Activated CD4-positive, alpha-beta T cell treated with anti-CD3 and anti-CD28 coated beads for 24 hours (primary cell): ENCODE results near the gene XKR8.

Source experiments
- DNase-seq, 2 donors: peaks; one replicate each; pipeline ENCODE4 v3.0.0-alpha.2; 2020; ENCODE audit warnings: low read depth in 2 of 2

Gene XKR8

DNA sequence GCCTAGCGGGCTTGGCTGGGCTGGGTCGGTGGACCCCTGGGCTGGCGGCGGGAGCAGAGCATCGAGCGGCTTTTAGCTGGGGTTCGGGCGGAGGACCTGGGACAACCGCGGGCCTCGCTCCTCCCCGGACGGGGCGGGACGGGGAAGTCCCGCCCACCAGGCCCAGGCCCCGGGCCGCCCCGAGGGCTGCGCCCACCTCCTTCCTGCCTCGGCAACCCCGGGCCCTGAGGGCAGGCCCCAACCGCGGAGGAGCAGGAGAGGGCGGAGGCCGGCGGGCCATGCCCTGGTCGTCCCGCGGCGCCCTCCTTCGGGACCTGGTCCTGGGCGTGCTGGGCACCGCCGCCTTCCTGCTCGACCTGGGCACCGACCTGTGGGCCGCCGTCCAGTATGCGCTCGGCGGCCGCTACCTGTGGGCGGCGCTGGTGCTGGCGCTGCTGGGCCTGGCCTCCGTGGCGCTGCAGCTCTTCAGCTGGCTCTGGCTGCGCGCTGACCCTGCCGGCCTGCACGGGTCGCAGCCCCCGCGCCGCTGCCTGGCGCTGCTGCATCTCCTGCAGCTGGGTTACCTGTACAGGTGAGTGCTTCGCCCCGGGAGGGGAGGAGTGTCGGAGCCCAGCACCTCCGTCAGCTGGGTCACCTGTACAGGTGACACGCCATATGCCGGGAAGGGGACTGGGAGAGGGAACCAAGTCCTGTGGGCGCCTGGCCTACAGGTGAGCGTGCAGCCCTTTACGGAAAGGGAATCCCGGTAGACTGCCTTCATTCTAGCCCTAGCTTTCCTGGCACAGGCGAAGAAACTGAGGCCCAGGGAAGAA is at the start of gene XKR8:
Gene XKR8, plus strand, starts transcription at position 182 of the 812 bp plus-strand sequence. Its CDS starts 97 bp downstream, at position 279.
- DNase-seq, result peak; percentile 69 to 71

- no peak for DNase-seq
Measured at GRCh38 chr1:27912429-27912828, 47.3 kb upstream of the XKR8 start.

GRCh38 chr1:27915082-27915575 is 44.6 kb upstream of the XKR8 start:
- DNase-seq, result no peak

DNA sequence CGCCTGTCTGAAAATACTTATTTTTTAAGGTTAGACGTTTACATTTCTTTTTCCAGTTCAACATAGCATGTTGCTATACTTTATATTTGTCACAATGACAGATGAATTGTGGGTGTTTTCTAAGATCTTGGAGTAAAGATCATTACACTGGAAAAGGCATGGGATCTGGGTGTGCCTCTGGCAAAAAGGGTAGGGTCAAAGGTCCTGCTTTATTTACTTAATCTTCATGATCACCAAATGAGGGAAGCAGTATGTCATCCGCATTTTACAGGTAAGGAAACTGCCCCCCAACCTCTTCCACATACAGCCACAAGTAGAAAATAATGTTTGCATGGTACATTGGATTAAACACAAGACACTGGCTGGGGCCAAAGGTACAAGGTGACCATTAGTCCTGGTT is 37.5 kb upstream of the XKR8 start:
- DNase-seq, result no peak

- DNase-seq, result no peak
Measured at GRCh38 chr1:27928216-27928954, 31.4 kb upstream of the XKR8 start.

- DNase-seq, result no peak
Measured at GRCh38 chr1:27931184-27931583, 28.6 kb upstream of the XKR8 start.

DNA sequence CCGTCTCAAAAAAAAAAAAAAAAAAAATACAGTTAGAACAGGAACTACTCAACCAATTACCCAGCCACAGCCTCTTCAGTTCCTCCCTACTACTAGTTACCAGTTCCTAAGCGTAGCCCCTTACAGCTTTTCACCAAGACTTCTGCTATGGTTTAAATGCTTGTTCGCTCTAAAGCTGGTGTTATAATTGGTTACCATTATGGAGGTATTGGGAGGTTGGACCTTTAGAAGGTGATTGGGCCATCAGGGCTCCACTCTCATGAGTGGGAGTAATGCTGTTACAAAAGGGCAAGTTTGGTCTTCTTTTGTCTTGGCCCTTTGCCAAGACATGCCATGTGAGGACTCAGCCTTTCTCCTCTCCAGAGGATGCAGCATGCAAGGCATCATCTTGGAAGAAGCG is 28.0 kb upstream of the XKR8 start:
- no peak for DNase-seq

DNA sequence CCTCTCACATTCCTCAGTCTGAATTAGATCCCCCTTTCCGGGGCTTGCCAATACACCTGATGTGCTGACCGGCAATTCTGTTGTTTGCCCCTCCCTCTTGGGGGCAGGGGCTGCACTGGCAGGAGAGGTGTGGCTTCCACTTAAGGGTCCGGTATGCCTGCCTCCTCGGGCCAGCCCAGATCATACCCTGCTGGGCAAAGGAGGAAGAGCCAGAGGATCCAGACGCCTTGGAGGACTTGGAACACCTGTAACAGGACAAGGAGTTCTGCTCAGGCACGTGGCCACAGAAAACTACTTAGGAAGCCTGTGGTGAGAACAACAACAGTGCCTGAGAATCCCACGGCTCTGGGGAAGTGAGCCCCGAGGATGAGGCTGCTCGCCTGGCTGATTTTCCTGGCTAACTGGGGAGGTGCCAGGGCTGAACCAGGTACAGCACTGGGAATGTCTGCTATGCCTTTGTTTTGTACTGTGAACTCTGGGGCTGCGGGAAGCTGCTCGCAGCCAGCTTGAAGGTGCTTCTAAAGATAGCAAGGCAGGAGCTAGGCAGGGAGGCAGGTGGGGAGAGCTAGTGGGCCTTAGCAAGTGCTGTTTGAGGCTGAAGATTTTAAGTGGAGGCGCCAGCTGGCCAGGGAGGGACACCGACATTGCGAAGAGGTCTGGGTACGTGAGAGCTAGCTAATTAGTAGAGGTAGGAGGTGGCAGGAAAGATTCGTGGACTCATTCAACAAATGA is 24.8 kb upstream of the XKR8 start, which contains the start of gene SMPDL3B:
Gene SMPDL3B, plus strand, starts transcription at position 183 of the 732 bp plus-strand sequence. Its CDS starts 184 bp downstream, at position 367.
- no peak for DNase-seq

- DNase-seq, result no peak
Measured at GRCh38 chr1:27935721-27936120, 24.1 kb upstream of the XKR8 start.

DNA sequence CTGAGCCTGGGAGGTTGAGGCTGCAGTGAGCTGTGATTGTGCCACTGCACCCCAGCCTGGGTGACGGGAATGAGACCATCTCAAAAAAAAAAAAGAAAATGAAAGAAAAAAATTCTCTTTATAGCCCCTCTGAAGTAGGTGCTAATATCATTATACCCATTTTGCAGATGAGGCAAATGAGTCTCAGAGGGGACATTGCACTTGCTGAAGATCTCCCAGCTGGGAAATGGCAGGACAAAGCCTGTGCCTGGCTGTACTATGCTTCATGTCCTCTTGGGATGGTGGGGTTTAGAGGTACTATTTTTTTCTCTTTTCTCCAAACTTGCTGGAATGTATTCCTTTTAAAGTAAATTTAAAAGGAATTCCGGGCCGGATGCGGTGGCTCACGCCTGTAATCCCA is 23.4 kb upstream of the XKR8 start:
- DNase-seq, result no peak

DNA sequence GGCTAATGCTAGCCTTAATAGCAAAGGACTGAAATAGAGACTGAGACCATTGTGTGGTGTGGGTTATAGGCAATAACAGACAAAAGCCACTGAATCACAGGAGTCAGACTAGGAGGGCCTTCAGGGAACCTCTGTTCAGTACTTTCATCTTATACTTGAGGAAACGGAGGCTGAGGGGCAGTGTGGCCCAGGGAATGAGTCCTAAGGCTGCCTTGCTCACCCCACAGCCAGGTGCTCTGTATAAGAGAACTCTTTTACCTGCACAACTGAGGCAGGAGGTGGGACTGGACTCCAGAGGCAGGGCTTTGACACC is 22.3 kb upstream of the XKR8 start:
- no peak for DNase-seq

GRCh38 chr1:27938488-27938887 is 21.3 kb upstream of the XKR8 start:
- DNase-seq, result no peak

DNA sequence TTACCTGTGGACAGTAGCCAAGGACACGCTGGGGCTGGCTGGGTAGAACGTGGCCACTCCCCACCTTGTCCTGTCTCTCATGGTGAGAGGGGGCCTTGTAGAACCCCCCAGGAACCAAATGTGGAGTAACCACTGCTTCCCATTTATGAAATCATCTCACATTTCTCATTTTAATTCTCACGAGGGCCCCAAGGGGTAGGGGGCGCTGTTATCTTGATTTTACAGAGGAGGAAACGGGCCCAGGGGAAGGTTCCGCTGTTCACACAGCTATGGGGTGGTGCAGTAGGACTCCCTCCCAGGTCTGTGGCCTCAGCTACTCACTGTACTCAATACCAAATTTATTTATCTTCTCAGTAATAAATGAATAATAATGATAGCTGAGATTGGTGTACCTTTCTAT is 19.5 kb upstream of the XKR8 start:
- DNase-seq, result peak; percentile 58

- DNase-seq, result no peak
Measured at GRCh38 chr1:27940870-27941560, 18.8 kb upstream of the XKR8 start.

GRCh38 chr1:27941671-27942540 is 17.9 kb upstream of the XKR8 start:
- DNase-seq, result no peak

DNA sequence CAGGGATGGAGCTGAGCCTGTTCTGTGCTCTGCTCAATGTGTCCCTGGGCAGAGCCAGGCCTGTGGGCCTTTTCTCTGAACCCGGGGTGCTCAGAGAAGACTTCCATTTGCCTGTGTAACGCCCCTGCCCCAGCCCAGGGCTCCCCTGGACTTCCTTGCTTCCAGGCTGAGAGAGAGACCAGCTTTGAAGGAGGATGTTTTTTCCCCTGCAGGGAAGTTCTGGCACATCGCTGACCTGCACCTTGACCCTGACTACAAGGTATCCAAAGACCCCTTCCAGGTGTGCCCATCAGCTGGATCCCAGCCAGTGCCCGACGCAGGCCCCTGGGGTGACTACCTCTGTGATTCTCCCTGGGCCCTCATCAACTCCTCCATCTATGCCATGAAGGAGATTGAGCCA is 14.8 kb upstream of the XKR8 start:
- no peak for DNase-seq

DNA sequence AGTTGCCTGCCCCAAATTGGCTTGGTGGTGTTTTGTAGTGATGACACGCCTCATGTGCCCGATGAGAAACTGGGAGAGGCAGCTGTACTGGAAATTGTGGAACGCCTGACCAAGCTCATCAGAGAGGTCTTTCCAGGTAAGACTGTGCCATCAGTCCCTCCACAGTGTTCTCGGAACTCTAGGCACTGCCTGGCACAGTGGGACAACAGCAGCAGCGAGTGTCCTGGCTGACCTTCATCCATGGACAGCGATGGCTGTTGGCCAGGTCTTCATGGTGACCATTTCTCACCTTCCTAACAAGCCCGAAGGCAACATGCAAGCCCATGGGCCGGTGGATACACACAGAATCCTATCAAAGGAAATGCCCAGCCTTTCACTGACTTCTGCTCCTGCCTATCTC is 10.7 kb upstream of the XKR8 start:
- DNase-seq, result no peak

GRCh38 chr1:27951396-27951795 is 8.4 kb upstream of the XKR8 start:
- no peak for DNase-seq

DNA sequence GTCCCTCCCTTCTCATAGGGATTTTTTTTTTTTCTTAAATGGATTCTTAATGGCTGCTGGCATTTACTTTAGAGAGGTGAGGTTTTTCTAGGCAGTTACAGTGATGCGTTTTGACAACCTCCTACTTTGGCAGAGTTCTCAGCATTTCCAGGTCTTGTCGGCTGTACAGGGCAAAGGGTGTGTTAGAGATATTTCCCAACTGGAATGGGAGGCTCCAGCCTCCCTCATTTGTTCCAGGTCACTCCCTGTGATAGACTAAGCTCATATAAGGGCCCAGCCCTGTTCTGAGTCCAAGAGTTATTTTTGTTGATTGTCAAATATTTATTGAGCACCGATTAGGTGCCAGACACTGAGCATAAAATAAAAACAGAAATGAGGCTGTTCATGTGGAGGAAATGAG is 7.6 kb upstream of the XKR8 start:
- no peak for DNase-seq

DNA sequence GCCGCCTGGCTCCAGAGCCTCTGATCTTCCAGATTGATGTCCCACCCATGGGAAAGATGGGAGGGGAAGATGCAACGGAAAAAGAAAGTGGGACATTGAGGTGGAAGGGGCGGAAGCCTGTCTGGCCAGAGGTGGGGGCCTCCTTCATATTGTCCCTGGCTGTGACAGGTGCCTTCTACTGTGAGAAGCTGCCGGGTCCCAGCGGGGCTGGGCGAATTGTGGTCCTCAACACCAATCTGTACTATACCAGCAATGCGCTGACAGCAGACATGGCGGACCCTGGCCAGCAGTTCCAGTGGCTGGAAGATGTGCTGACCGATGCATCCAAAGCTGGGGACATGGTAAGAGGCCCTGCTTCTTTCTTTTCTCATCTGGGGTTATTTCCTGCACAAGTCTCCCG is 5.6 kb upstream of the XKR8 start:
- no peak for DNase-seq

DNA sequence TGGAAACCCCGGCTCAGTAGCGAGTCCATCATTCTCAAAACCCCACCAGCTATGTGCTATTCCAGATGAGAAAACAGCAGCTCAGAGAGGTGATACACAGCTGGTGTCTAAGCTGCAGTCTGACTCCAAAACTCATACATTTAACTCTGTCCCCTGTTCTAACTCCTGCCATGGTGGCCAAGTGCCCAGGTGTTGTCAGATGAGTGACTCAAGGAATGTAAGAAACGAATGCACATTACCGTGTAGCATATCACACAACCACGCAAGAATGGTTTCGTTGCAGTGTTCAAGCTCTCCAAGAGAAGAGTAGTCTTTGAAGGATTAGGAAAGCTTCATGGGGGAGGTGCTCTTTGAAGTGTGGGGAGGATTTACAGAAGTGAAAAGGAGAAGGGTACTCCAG is 4.7 kb upstream of the XKR8 start:
- no peak for DNase-seq
